Osteocyte (in vitro differentiated cells): Measurements from ENCODE around the gene EFCAB3. TPM values are rescaled to one million over a fixed set of nuclear protein-coding genes. Genes with fewer than 3 reads are reported as not detected.

Experiments used
- DNase-seq: peaks from one replicate; pipeline ENCODE4 v3.0.0; 2021; ENCODE audit warnings: mixed read lengths; ENCODE audit not compliant: unreplicated experiment; ENCODE audit errors: extremely low spot score
- H3K27ac Mint-ChIP-seq: one replicate; pipeline ENCODE4 v1.8.0; 2021; ENCODE audit warnings: mild to moderate bottlenecking, mixed read lengths; ENCODE audit not compliant: unreplicated experiment
- H3K27me3 Mint-ChIP-seq: one replicate; pipeline ENCODE4 v1.8.0; 2021; ENCODE audit warnings: mixed read lengths; ENCODE audit not compliant: unreplicated experiment
- H3K36me3 Mint-ChIP-seq: one replicate; pipeline ENCODE4 v1.8.0; 2021; ENCODE audit warnings: mixed read lengths; ENCODE audit not compliant: unreplicated experiment
- H3K4me1 Mint-ChIP-seq: one replicate; pipeline ENCODE4 v1.8.0; 2021; ENCODE audit warnings: mixed read lengths; ENCODE audit not compliant: unreplicated experiment
- H3K4me3 Mint-ChIP-seq: one replicate; pipeline ENCODE4 v1.8.0; 2021; ENCODE audit warnings: mild to moderate bottlenecking, moderate library complexity, mixed read lengths; ENCODE audit not compliant: unreplicated experiment
- H3K9me3 Mint-ChIP-seq: one replicate; pipeline ENCODE4 v1.8.0; 2021; ENCODE audit warnings: mixed read lengths; ENCODE audit not compliant: unreplicated experiment
- CTCF ChIP-seq: fragments of 200-600 bp; sonication (generic); IDR thresholded peaks from 2 replicates; pipeline ENCODE4 v1.5.0; 2021; ENCODE audit warnings: antibody characterized with exemption, mild to moderate bottlenecking, moderate library complexity
- long read RNA-seq: library from polyadenylated mRNA; unstranded; transcript quantifications from one replicate; pipeline ENCODE4 v2.0.0, GENCODE V29; 2021
- total RNA-seq: library from RNA; stranded (reverse); gene quantifications from 2 replicates; pipeline ENCODE4 v1.2.1, GENCODE V29; 2021

The EFCAB3 gene
- not detected in 2 replicates for total RNA-seq
- long read RNA-seq: 0 reads

GRCh38 chr17:62380253-62380652 is at the start of gene EFCAB3:
TSS of gene EFCAB3 (plus strand) at chr17:62380553. CDS start at chr17:62382980, 2,427 bp downstream.
- no peak for TF ChIP-seq CTCF

GRCh38 chr17:62336527-62336926 is 43.8 kb upstream of the EFCAB3 start:
- Mint-ChIP-seq H3K27me3 (peaks cover 25% of the 10 kb centered on the region), H3K27ac (no peak overlapping the region), H3K4me3 (no peak overlapping the region), H3K36me3 (peaks cover 2% of the 10 kb centered on the region), H3K9me3 (peaks cover 10% of the 10 kb centered on the region), H3K4me1 (no peaks in the 10 kb centered on the region)
- DNase-seq: no peak
- no peak for TF ChIP-seq CTCF

More at GRCh38 chr17:62380253-62380652, at the start of gene EFCAB3:
- no peak for DNase-seq
- Mint-ChIP-seq H3K27me3 (peaks cover 74% of the 10 kb centered on the region), H3K4me1 (no peaks in the 10 kb centered on the region), H3K27ac (no peak within 1 kb of the TSS), H3K9me3 (no peaks in the 10 kb centered on the region), H3K4me3 (no peak within 1 kb of the TSS), H3K36me3 (no peaks in the 10 kb centered on the region)

GRCh38 chr17:62343764-62344270 is 36.5 kb upstream of the EFCAB3 start:
- Mint-ChIP-seq H3K4me3 (no peak overlapping the region), H3K27me3 (peaks cover 57% of the 10 kb centered on the region), H3K4me1 (no peaks in the 10 kb centered on the region), H3K36me3 (no peaks in the 10 kb centered on the region), H3K9me3 (peaks cover 14% of the 10 kb centered on the region), H3K27ac (no peak overlapping the region)
- DNase-seq: no peak
- no peak for TF ChIP-seq CTCF

GRCh38 chr17:62351176-62351575 is 29.2 kb upstream of the EFCAB3 start:
- H3K4me3 Mint-ChIP-seq: no peak overlapping the region
- peaks cover 4% of the 10 kb centered on the region for H3K9me3 Mint-ChIP-seq
- H3K4me1 Mint-ChIP-seq: no peaks in the 10 kb centered on the region
- peaks cover 61% of the 10 kb centered on the region for H3K27me3 Mint-ChIP-seq
- no peak for TF ChIP-seq CTCF
- DNase-seq: no peak
- no peak overlapping the region for H3K27ac Mint-ChIP-seq
- H3K36me3 Mint-ChIP-seq: no peaks in the 10 kb centered on the region

DNA sequence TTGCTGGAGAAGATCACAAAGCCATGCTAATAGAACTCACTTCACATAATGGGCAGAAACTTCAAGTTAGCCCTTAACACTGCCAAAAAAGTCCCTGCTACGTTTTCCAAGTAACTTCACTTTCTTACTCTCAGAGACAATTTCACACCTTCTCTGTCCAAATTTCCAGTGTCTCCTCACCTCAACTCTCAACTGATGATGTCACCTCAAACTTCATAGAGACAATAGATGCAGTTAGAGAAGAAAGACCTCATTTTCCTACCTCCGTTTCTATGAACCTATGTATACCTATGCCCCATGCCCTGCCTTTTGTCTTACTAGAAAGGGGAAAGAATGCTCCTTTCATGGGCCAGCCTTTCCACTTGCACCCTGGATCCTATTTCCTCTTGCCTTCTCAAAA is 14.2 kb upstream of the EFCAB3 start:
- TF ChIP-seq CTCF: no peak
- H3K27me3 Mint-ChIP-seq: peaks cover 19% of the 10 kb centered on the region
- no peaks in the 10 kb centered on the region for H3K9me3 Mint-ChIP-seq
- H3K36me3 Mint-ChIP-seq: no peaks in the 10 kb centered on the region
- H3K27ac Mint-ChIP-seq: no peak overlapping the region
- DNase-seq: no peak
- H3K4me3 Mint-ChIP-seq: no peak overlapping the region
- H3K4me1 Mint-ChIP-seq: no peaks in the 10 kb centered on the region
